WTC11 (cell line): ENCODE measurements around the gene ZNF407. TPM values are rescaled to one million over a fixed set of nuclear protein-coding genes. Genes with fewer than 3 reads are reported as not detected.

Experiments
- ATAC-seq: fragments of 200-7000 bp; cut with Tn5 transposase; 2 replicates; pipeline ENCODE4 v1.10.0; 2021; ENCODE audit warnings: mild to moderate bottlenecking, moderate library complexity
- CTCF ChIA-PET: fragments of 300-600 bp; sonication (Branson Sonifier 250); formaldehyde crosslinking; loops from one replicate; lab custom pipeline; 2021; ENCODE audit warnings: antibody characterized with exemption; lab: Charles Lee
- POLR2A ChIA-PET: fragments of 350-600 bp; sonication (Branson Sonifier 250); formaldehyde crosslinking; loops from one replicate; lab custom pipeline; 2021; ENCODE audit warnings: antibody characterized with exemption; lab: Charles Lee
- DNase-seq: peaks from one replicate; pipeline ENCODE4 v3.0.0; 2021; ENCODE audit warnings: low spot score
- H3K27ac Mint-ChIP-seq: 2 replicates; pipeline ENCODE4 v1.8.0; 2021; ENCODE audit warnings: mixed read lengths
- H3K27me3 Mint-ChIP-seq: 2 replicates; pipeline ENCODE4 v1.8.0; 2021; ENCODE audit warnings: low read depth, mild to moderate bottlenecking, moderate library complexity, mixed read lengths
- H3K36me3 Mint-ChIP-seq: 2 replicates; pipeline ENCODE4 v1.8.0; 2021; ENCODE audit warnings: mixed read lengths
- H3K4me1 Mint-ChIP-seq: 2 replicates; pipeline ENCODE4 v1.8.0; 2022; ENCODE audit warnings: mixed read lengths
- H3K4me3 Mint-ChIP-seq: 2 replicates; pipeline ENCODE4 v1.8.0; 2021; ENCODE audit warnings: mild to moderate bottlenecking, moderate library complexity, mixed read lengths
- H3K9me3 Mint-ChIP-seq: 2 replicates; pipeline ENCODE4 v1.8.0; 2021; ENCODE audit warnings: mixed read lengths
- ETV6 ChIP-seq: sonication (generic); formaldehyde crosslinking; IDR thresholded peaks from 2 replicates; pipeline ENCODE4 v1.8.1; 2022; ENCODE audit warnings: mild to moderate bottlenecking, missing genetic modification reagents
- HMGA2 ChIP-seq: fragments of 250-450 bp; sonication (Bioruptor Pico); IDR thresholded peaks from 2 replicates; pipeline ENCODE4 v1.4.0; 2021; ENCODE audit warnings: mild to moderate bottlenecking, moderate library complexity
- JAZF1 ChIP-seq: fragments of 250-450 bp; sonication (Bioruptor Pico); IDR thresholded peaks from 2 replicates; pipeline ENCODE4 v1.9.0; 2021; ENCODE audit warnings: moderate library complexity, mild to moderate bottlenecking, inconsistent platforms
- NFATC4 ChIP-seq: fragments of 250-450 bp; sonication (Bioruptor Pico); IDR thresholded peaks from 2 replicates; pipeline ENCODE4 v1.9.0; 2021; ENCODE audit warnings: mild to moderate bottlenecking
- NFYB ChIP-seq: sonication (generic); formaldehyde crosslinking; conservative IDR thresholded peaks from 2 replicates; pipeline ENCODE4 v1.8.0; 2022; ENCODE audit warnings: low read depth, missing genetic modification reagents
- PRRX2 ChIP-seq: fragments of 250-450 bp; sonication (Bioruptor Pico); IDR thresholded peaks from 2 replicates; pipeline ENCODE4 v1.8.0; 2021; ENCODE audit warnings: mild to moderate bottlenecking
- RELA ChIP-seq: sonication (generic); formaldehyde crosslinking; IDR thresholded peaks from 2 replicates; pipeline ENCODE4 v1.8.1; 2022; ENCODE audit warnings: missing genetic modification reagents, mild to moderate bottlenecking, borderline replicate concordance
- SMAD4 ChIP-seq: sonication (generic); formaldehyde crosslinking; IDR thresholded peaks from 2 replicates; pipeline ENCODE4 v1.8.0; 2022; ENCODE audit warnings: mild to moderate bottlenecking, missing genetic modification reagents
- SOX15 ChIP-seq: fragments of 250-450 bp; sonication (Bioruptor Pico); IDR thresholded peaks from 2 replicates; pipeline ENCODE4 v1.9.0; 2021; ENCODE audit warnings: mild to moderate bottlenecking
- ZNF138 ChIP-seq: sonication (generic); formaldehyde crosslinking; conservative IDR thresholded peaks from 2 replicates; pipeline ENCODE4 v1.8.1; 2022; ENCODE audit warnings: mild to moderate bottlenecking, moderate library complexity, missing genetic modification reagents
- ZNF317 ChIP-seq: sonication (generic); formaldehyde crosslinking; IDR thresholded peaks from 2 replicates; pipeline ENCODE4 v1.8.1; 2023; ENCODE audit warnings: low read depth, mild to moderate bottlenecking, moderate library complexity, missing genetic modification reagents, borderline replicate concordance
- ZNF396 ChIP-seq: fragments of 250-450 bp; sonication (Bioruptor Pico); IDR thresholded peaks from 2 replicates; pipeline ENCODE4 v1.8.0; 2021; ENCODE audit warnings: mild to moderate bottlenecking, moderate library complexity, borderline replicate concordance
- total RNA-seq: library from RNA; stranded (reverse); gene quantifications from 3 replicates; pipeline ENCODE4 v1.2.3, GENCODE V29; 2021
- TF ChIP-seq, protein P1 (sequence below): fragments of 250-450 bp; sonication (Bioruptor Pico); IDR thresholded peaks from 2 replicates; pipeline ENCODE4 v1.9.0; 2021; ENCODE audit warnings: mild to moderate bottlenecking, borderline replicate concordance
- TF ChIP-seq, protein P2 (sequence below): sonication (generic); formaldehyde crosslinking; IDR thresholded peaks from 2 replicates; pipeline ENCODE4 v1.8.1; 2022; ENCODE audit warnings: missing genetic modification reagents, borderline replicate concordance
- TF ChIP-seq, protein P3 (sequence below): sonication (generic); formaldehyde crosslinking; IDR thresholded peaks from 2 replicates; pipeline ENCODE4 v1.8.1; 2022; ENCODE audit warnings: low read depth, mild to moderate bottlenecking, moderate library complexity, missing genetic modification reagents, borderline replicate concordance
- TF ChIP-seq, protein P4 (sequence below): sonication (generic); formaldehyde crosslinking; IDR thresholded peaks from 2 replicates; pipeline ENCODE4 v1.8.1; 2022; ENCODE audit warnings: low read depth, missing genetic modification reagents, borderline replicate concordance
- TF ChIP-seq, protein P5 (sequence below): fragments of 250-450 bp; sonication (Bioruptor Pico); conservative IDR thresholded peaks from 2 replicates; pipeline ENCODE4 v1.9.0; 2021; ENCODE audit warnings: mild to moderate bottlenecking
- TF ChIP-seq, protein P6 (sequence below): sonication (generic); formaldehyde crosslinking; IDR thresholded peaks from 2 replicates; pipeline ENCODE4 v1.8.0; 2022; ENCODE audit warnings: mild to moderate bottlenecking, missing genetic modification reagents
- TF ChIP-seq, protein P7 (sequence below): fragments of 200-600 bp; IDR thresholded peaks from 2 replicates; pipeline ENCODE4 v1.8.0; 2022; ENCODE audit warnings: antibody characterized with exemption
- TF ChIP-seq, protein P8 (sequence below): sonication (generic); formaldehyde crosslinking; conservative IDR thresholded peaks from 2 replicates; pipeline ENCODE4 v1.8.1; 2022; ENCODE audit warnings: mild to moderate bottlenecking, missing genetic modification reagents

The ZNF407 gene
- total RNA-seq, 1 experiment from 2014 or later = 6.5 TPM

DNA sequence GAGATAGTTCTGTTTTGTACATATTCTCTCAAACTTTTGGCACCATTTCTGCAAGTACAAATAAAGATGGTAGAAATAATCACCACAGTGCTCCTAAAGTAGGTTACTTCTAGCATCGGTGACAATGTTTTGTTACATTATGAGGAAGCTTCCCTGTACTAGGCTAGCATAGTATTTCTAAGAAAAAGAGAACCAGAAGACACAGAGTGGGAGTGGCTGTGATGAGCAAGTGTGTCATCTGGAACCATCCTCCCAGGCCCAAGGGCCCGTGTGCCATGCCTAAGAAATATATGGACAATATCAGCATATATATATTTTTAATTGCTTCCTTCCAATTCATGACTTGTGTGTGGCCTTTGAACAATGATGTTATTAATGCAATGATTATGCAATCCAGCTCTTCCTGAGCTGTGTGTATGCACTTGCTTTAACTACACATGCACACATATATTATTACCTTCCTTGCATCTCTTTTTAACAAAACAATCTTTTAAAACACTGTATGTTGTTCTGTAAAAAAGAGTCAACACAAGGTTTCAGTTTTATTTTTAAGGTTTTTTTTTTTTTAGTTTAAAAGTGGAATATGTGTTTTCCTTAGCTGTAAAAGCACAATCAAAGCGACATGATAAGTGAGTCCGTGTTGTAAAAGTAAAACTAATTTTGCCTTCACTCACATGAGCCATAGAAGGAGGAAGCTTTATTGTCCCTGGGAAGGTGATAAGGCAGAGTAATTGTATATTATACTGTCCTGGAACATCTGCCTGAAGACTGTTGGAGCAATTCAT lies 303.9 kb downstream of the ZNF407 start (continued):
- TF ChIP-seq, protein P1, sequence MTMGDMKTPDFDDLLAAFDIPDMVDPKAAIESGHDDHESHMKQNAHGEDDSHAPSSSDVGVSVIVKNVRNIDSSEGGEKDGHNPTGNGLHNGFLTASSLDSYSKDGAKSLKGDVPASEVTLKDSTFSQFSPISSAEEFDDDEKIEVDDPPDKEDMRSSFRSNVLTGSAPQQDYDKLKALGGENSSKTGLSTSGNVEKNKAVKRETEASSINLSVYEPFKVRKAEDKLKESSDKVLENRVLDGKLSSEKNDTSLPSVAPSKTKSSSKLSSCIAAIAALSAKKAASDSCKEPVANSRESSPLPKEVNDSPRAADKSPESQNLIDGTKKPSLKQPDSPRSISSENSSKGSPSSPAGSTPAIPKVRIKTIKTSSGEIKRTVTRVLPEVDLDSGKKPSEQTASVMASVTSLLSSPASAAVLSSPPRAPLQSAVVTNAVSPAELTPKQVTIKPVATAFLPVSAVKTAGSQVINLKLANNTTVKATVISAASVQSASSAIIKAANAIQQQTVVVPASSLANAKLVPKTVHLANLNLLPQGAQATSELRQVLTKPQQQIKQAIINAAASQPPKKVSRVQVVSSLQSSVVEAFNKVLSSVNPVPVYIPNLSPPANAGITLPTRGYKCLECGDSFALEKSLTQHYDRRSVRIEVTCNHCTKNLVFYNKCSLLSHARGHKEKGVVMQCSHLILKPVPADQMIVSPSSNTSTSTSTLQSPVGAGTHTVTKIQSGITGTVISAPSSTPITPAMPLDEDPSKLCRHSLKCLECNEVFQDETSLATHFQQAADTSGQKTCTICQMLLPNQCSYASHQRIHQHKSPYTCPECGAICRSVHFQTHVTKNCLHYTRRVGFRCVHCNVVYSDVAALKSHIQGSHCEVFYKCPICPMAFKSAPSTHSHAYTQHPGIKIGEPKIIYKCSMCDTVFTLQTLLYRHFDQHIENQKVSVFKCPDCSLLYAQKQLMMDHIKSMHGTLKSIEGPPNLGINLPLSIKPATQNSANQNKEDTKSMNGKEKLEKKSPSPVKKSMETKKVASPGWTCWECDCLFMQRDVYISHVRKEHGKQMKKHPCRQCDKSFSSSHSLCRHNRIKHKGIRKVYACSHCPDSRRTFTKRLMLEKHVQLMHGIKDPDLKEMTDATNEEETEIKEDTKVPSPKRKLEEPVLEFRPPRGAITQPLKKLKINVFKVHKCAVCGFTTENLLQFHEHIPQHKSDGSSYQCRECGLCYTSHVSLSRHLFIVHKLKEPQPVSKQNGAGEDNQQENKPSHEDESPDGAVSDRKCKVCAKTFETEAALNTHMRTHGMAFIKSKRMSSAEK (CRISPR knock-in tag) = no peak
- TF ChIP-seq, protein P2, sequence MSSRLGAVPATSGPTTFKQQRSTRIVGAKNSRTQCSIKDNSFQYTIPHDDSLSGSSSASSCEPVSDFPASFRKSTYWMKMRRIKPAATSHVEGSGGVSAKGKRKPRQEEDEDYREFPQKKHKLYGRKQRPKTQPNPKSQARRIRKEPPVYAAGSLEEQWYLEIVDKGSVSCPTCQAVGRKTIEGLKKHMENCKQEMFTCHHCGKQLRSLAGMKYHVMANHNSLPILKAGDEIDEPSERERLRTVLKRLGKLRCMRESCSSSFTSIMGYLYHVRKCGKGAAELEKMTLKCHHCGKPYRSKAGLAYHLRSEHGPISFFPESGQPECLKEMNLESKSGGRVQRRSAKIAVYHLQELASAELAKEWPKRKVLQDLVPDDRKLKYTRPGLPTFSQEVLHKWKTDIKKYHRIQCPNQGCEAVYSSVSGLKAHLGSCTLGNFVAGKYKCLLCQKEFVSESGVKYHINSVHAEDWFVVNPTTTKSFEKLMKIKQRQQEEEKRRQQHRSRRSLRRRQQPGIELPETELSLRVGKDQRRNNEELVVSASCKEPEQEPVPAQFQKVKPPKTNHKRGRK = no peak
- TF ChIP-seq, protein P3, sequence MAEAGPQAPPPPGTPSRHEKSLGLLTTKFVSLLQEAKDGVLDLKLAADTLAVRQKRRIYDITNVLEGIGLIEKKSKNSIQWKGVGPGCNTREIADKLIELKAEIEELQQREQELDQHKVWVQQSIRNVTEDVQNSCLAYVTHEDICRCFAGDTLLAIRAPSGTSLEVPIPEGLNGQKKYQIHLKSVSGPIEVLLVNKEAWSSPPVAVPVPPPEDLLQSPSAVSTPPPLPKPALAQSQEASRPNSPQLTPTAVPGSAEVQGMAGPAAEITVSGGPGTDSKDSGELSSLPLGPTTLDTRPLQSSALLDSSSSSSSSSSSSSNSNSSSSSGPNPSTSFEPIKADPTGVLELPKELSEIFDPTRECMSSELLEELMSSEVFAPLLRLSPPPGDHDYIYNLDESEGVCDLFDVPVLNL (CRISPR knock-in tag) = no peak
- no peak for TF ChIP-seq ZNF396 (CRISPR knock-in tag)
- TF ChIP-seq, protein P4, sequence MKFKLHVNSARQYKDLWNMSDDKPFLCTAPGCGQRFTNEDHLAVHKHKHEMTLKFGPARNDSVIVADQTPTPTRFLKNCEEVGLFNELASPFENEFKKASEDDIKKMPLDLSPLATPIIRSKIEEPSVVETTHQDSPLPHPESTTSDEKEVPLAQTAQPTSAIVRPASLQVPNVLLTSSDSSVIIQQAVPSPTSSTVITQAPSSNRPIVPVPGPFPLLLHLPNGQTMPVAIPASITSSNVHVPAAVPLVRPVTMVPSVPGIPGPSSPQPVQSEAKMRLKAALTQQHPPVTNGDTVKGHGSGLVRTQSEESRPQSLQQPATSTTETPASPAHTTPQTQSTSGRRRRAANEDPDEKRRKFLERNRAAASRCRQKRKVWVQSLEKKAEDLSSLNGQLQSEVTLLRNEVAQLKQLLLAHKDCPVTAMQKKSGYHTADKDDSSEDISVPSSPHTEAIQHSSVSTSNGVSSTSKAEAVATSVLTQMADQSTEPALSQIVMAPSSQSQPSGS (CRISPR knock-in tag) = no peak
- TF ChIP-seq, protein P5, sequence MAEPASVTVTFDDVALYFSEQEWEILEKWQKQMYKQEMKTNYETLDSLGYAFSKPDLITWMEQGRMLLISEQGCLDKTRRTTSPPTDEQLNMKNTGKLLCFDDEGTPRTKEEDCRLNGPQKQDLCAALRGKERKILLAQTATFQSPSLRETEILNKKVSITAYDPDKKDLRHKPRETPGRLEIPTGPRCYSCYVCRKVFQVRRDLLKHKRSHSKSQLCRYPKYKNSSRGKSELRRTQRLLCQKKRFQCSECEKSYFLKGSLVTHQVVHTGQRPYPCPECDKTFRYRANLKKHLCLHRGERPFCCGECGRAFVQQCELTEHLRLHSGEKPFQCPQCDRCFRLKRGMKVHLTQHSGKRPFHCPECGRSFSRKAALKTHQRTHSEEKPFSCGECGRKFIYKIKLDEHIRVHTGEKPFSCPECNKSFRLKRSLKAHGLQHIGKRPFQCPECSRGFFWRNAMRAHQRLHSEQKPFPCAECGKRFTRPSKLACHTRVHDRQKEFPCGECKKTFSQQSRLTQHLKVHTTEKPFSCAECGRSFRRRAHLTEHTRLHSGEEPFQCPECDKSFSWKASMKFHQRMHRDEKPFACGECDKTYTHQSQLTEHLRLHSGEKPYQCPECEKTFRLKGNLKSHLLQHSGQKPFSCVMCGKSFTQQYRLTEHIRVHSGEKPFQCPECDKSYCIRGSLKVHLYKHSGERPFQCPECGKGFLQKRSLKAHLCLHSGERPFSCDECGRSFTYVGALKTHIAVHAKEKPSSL (CRISPR knock-in tag) = no peak

DNA sequence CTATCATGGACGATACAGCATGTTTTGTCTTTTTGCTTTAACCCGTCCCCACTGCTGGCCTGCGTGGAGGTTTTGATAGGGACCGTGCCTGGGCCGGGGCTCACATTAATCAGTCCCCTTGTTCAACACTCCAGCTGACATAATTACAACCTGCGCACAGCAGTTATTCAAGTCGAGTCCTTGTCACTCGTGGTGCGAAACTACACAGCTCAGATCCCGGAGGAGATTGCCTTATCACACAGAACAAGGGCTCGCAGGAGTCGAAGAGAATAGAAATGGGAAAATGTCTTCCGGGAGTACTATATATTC lies 304.4 kb downstream of the ZNF407 start:
- ChIA-PET CTCF (no interaction called here), POLR2A (no interaction called here)
- DNase-seq (no peak), ATAC-seq (no peak)
- no peaks in the 10 kb centered on the region for H3K9me3 Mint-ChIP-seq
- no peaks in the 10 kb centered on the region for H3K27me3 Mint-ChIP-seq
- peaks cover 23% of the 10 kb centered on the region for H3K4me1 Mint-ChIP-seq
- H3K36me3 Mint-ChIP-seq = no peaks in the 10 kb centered on the region
- H3K27ac Mint-ChIP-seq = peak overlapping the region; percentile 50
- no peak overlapping the region for H3K4me3 Mint-ChIP-seq
- TF ChIP-seq, protein P2 = no peak
- TF ChIP-seq RELA (no peak), PRRX2 (CRISPR knock-in tag) (no peak), ZNF317 (CRISPR knock-in tag) (no peak), ETV6 (CRISPR knock-in tag) (no peak), SMAD4 (no peak), NFATC4 (CRISPR knock-in tag) (no peak), JAZF1 (CRISPR knock-in tag) (no peak), HMGA2 (CRISPR knock-in tag) (no peak), NFYB (CRISPR knock-in tag) (no peak), ZNF138 (CRISPR knock-in tag) (no peak), SOX15 (CRISPR knock-in tag) (no peak)
- TF ChIP-seq, protein P6, sequence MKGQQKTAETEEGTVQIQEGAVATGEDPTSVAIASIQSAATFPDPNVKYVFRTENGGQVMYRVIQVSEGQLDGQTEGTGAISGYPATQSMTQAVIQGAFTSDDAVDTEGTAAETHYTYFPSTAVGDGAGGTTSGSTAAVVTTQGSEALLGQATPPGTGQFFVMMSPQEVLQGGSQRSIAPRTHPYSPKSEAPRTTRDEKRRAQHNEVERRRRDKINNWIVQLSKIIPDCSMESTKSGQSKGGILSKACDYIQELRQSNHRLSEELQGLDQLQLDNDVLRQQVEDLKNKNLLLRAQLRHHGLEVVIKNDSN (CRISPR knock-in tag) = no peak
- TF ChIP-seq, protein P7, sequence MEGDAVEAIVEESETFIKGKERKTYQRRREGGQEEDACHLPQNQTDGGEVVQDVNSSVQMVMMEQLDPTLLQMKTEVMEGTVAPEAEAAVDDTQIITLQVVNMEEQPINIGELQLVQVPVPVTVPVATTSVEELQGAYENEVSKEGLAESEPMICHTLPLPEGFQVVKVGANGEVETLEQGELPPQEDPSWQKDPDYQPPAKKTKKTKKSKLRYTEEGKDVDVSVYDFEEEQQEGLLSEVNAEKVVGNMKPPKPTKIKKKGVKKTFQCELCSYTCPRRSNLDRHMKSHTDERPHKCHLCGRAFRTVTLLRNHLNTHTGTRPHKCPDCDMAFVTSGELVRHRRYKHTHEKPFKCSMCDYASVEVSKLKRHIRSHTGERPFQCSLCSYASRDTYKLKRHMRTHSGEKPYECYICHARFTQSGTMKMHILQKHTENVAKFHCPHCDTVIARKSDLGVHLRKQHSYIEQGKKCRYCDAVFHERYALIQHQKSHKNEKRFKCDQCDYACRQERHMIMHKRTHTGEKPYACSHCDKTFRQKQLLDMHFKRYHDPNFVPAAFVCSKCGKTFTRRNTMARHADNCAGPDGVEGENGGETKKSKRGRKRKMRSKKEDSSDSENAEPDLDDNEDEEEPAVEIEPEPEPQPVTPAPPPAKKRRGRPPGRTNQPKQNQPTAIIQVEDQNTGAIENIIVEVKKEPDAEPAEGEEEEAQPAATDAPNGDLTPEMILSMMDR = no peak
- TF ChIP-seq, protein P8, sequence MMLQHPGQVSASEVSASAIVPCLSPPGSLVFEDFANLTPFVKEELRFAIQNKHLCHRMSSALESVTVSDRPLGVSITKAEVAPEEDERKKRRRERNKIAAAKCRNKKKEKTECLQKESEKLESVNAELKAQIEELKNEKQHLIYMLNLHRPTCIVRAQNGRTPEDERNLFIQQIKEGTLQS (CRISPR knock-in tag) = no peak
